DND-41 (cell line): ENCODE measurements around the gene LRP10.

Experiments used
- CTCF ChIP-seq: IDR thresholded peaks from 2 replicates; pipeline ENCODE4 v1.5.1; 2012; ENCODE audit warnings: borderline replicate concordance, low read length, moderate library complexity, mild to moderate bottlenecking; ENCODE audit not compliant: poor library complexity, severe bottlenecking; ENCODE audit errors: extremely low read depth
- EZH2 ChIP-seq: IDR thresholded peaks from 3 replicates; pipeline ENCODE4 v1.6.1; 2012; ENCODE audit warnings: borderline replicate concordance, low read depth, mild to moderate bottlenecking, moderate library complexity, low read length, inconsistent platforms; ENCODE audit not compliant: severe bottlenecking

- TF ChIP-seq CTCF (no peak), EZH2 (no peak)
Observed at GRCh38 chr14:22890416-22890815, 18.9 kb downstream of the LRP10 start.
